Progenitor cell of endocrine pancreas (in vitro differentiated cells): ENCODE measurements around the gene GPR78. TPM values are rescaled to one million over a fixed set of nuclear protein-coding genes. Genes with fewer than 3 reads are reported as not detected.

ENCODE experiments used
- DNase-seq: peaks from one replicate; pipeline ENCODE4 v3.0.0; 2021; ENCODE audit warnings: low spot score; ENCODE audit not compliant: unreplicated experiment
- H3K27ac Mint-ChIP-seq: 2 replicates; pipeline ENCODE4 v1.8.0; 2021; ENCODE audit warnings: mild to moderate bottlenecking, moderate library complexity, mixed read lengths
- H3K27me3 Mint-ChIP-seq: 2 replicates; pipeline ENCODE4 v1.8.0; 2021; ENCODE audit warnings: mixed read lengths
- H3K36me3 Mint-ChIP-seq: 2 replicates; pipeline ENCODE4 v1.8.0; 2022; ENCODE audit warnings: mixed read lengths; ENCODE audit not compliant: insufficient read depth
- H3K4me1 Mint-ChIP-seq: 2 replicates; pipeline ENCODE4 v1.8.0; 2021; ENCODE audit warnings: low read depth, mixed read lengths
- H3K4me3 Mint-ChIP-seq: 2 replicates; pipeline ENCODE4 v1.8.0; 2021; ENCODE audit warnings: low read depth, mild to moderate bottlenecking, moderate library complexity, mixed read lengths
- H3K9me3 Mint-ChIP-seq: 2 replicates; pipeline ENCODE4 v1.8.0; 2021; ENCODE audit warnings: low read depth, mixed read lengths
- total RNA-seq: library from RNA; stranded (reverse); gene quantifications from 2 replicates; pipeline ENCODE4 v1.2.1, GENCODE V29; 2021
- TF ChIP-seq, protein P1 (sequence below): fragments of 200-600 bp; sonication (generic); IDR thresholded peaks from one replicate; pipeline ENCODE4 v1.5.0; 2021; ENCODE audit warnings: antibody characterized with exemption, mild to moderate bottlenecking; ENCODE audit not compliant: unreplicated experiment

Gene GPR78
- total RNA-seq, 1 donor from 2014 or later, result 0.31 TPM

DNA sequence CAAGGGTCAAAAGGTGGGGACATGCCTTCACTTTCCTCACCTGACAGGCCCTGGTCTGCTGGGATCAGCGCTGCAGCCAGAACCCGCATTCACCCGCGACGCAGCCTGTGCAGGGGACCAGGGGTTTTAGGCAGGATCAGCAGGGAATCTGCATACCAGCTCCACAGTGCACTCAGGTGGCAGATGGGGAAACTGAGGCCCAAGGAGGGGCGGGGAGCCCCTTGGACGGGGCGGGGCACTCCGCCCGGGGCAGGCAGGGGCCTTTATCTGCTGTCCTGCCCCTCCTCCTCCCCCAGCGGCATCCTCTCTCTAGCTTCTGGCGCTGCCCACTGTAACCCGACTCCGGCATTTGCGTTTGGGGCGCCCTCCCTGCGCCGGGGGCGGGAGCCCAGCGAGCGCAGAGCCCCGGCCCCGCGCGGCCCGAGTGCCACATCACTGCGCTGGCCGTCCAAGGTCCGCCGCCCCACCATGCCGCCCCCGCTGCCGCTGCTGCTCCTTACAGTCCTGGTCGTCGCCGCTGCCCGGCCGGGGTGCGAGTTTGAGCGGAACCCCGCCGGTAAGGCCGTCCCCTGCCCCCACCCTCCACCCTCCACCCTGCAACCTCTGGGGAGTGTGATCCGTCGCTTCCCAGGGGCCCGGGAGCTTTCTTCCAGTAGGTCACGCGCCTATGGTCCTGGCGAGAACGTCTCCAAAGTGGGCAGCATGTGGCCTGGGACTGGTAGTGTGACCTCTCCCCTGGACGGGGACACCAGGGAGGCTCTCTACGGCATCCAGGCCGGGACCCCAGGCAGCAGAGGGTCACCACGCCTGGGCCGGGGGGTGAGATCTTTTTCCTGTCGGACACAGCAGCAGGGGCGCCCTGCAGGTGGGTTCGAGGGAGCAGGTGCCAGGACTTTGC is 12.4 kb downstream of the GPR78 start, which contains the start of gene CPZ:
TSS of gene CPZ (plus strand) at position 400 of the 898 bp plus-strand sequence. CDS start at position 469, 69 bp downstream.
- Mint-ChIP-seq H3K27ac (no peak within 1 kb of the TSS), H3K9me3 (no peaks in the 10 kb centered on the region), H3K27me3 (peaks cover 38% of the 10 kb centered on the region), H3K4me3 (no peak within 1 kb of the TSS), H3K36me3 (no peaks in the 10 kb centered on the region), H3K4me1 (peaks cover 2% of the 10 kb centered on the region)
- no peak for DNase-seq
- TF ChIP-seq, protein P1, sequence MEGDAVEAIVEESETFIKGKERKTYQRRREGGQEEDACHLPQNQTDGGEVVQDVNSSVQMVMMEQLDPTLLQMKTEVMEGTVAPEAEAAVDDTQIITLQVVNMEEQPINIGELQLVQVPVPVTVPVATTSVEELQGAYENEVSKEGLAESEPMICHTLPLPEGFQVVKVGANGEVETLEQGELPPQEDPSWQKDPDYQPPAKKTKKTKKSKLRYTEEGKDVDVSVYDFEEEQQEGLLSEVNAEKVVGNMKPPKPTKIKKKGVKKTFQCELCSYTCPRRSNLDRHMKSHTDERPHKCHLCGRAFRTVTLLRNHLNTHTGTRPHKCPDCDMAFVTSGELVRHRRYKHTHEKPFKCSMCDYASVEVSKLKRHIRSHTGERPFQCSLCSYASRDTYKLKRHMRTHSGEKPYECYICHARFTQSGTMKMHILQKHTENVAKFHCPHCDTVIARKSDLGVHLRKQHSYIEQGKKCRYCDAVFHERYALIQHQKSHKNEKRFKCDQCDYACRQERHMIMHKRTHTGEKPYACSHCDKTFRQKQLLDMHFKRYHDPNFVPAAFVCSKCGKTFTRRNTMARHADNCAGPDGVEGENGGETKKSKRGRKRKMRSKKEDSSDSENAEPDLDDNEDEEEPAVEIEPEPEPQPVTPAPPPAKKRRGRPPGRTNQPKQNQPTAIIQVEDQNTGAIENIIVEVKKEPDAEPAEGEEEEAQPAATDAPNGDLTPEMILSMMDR, result no peak

DNA sequence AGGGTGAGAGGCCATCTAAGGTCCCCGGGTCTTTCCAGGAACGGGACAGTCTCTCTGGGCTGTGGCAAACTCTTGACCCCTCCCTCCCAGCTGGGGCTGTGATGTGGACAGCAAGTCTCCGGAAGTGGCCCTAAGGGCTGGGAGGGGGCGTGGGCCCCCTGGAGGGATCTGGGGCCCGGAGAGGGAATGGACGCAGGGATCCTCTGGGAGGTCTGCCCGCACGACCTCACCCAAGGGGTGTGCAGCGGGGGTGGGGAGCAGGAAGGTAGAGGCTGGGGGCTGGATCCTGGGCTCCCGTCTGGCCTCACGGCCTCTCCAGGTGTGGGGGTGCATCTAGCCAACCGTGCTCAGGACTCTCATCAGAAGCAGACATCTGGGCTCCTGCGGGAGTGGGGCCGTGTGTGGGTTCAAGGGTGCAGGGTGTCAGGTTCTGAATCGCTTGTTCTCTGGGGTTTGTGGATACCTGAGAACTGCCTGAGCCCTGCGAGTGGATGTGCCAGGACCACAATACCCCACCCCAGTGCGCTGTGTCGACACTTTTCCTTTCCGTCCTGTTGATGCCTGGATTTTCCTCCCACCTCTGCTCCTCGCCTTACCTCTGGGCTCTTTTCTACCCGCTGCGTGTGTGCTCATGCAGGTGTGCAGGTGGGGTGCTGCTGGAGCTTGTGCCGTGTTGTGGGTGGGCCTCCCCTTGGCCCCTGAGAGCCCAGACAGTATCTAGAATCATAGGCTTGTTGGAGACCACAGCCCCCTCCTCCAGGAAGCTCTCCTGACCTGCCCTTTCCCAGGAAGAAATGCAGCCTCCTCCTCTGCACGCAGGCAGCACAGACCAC is 13.3 kb downstream of the GPR78 start:
- Mint-ChIP-seq H3K27me3 (peaks cover 38% of the 10 kb centered on the region), H3K4me3 (no peak overlapping the region), H3K36me3 (no peaks in the 10 kb centered on the region), H3K9me3 (no peaks in the 10 kb centered on the region), H3K4me1 (peaks cover 2% of the 10 kb centered on the region), H3K27ac (no peak overlapping the region)
- no peak for DNase-seq
- TF ChIP-seq, protein P1, result no peak

DNA sequence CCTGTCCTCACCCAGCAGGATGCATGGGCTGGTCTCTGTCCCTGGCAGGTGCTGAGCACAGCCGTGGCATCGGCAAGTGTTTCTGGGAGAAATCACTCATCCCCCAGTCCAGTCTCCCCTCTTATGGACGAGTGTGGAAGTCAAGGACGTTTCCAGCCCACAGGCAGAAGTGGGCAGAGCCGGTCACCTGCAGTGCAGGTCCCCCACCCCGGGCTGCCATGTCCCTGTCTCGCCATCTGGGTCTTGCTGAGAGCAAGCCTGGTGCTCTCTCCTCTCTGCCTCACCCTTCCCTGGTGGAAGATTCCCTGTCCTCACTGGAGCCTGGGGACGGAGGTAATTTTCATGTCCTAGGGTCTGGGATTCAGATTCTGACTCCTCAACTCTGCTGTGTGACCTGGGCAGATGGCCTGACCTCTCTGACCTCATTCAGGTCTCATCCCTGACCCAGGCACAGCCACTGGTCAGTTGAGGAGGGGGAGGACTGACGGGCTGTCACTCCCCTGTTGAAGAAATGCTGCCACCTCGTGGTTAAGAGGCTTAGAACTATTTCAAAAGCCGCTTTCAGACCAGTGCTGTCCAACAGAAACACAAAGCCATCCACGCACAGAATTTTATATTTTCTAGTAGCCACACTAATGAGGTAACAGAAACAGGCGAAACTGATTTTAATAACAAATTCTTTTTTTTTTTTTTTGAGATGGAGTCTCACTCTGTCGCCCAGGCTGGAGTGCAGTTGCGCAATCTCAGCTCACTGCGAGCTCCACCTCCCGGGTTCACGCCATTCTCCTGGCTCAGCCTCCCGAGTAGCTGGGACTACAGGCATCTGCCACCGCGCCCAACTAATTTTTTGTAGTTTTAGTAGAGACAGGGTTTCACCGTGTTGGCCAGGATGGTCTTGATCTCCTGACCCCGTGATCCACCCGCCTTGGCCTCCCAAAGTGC is 14.2 kb downstream of the GPR78 start:
- Mint-ChIP-seq H3K27ac (no peak overlapping the region), H3K27me3 (peaks cover 38% of the 10 kb centered on the region), H3K4me1 (peaks cover 2% of the 10 kb centered on the region), H3K4me3 (no peak overlapping the region), H3K36me3 (no peaks in the 10 kb centered on the region), H3K9me3 (no peaks in the 10 kb centered on the region)
- peak; percentile 41 for DNase-seq
- TF ChIP-seq, protein P1, result peak; percentile 80

DNA sequence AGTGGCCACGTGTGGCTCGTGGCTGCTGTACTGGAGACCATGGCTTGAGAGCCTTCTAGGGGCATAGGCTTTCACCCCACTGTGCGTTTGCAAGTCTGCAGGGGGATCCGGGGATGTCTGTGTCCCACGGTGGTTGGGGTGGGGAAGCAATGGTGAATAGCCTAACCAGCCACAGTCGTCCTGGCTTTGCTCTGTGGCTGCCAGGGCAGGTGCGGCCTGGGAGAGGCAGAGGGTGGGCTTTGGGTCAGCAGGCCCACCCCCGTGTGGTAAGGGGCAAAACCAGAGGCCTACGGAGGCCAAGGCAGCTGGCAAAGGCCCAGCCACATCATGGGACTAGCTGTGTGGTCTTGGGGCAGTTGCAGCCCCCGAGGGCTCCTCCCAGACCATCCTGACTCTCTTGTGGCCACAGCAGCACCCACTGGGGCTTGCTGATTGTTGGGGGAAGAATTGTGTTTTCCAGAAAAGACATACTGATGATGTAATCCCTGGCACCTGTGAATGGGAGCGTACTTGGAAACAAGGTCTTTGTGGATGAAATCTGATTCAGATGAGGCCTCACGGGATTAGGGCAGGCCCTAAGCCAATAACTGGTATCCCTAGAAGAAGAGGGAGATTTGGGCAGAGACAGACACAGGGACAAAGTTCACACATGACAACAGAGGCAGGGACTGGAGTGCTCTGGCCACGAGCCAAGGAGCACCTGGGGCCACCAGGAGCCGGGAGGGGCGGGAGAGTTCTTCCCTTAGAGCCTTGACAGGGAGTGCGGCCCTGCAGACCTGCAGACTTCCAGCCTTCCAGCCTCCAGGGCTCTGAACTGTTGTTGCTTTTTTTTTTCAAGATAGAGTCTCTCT is 15.3 kb downstream of the GPR78 start:
- TF ChIP-seq, protein P1, result no peak
- H3K4me1 Mint-ChIP-seq, result peaks cover 2% of the 10 kb centered on the region
- H3K27ac Mint-ChIP-seq, result no peak overlapping the region
- no peak for DNase-seq
- peaks cover 36% of the 10 kb centered on the region for H3K27me3 Mint-ChIP-seq
- no peaks in the 10 kb centered on the region for H3K36me3 Mint-ChIP-seq
- no peak overlapping the region for H3K4me3 Mint-ChIP-seq
- no peaks in the 10 kb centered on the region for H3K9me3 Mint-ChIP-seq
